HG03196 (cell line): Measurements from ENCODE around the gene TRERF1.

Experiments
- ATAC-seq: cut with Tn5 transposase; IDR thresholded peaks from one replicate; pipeline ENCODE4 v1.9.1; 2021; ENCODE audit not compliant: unreplicated experiment

The TRERF1 gene

DNA sequence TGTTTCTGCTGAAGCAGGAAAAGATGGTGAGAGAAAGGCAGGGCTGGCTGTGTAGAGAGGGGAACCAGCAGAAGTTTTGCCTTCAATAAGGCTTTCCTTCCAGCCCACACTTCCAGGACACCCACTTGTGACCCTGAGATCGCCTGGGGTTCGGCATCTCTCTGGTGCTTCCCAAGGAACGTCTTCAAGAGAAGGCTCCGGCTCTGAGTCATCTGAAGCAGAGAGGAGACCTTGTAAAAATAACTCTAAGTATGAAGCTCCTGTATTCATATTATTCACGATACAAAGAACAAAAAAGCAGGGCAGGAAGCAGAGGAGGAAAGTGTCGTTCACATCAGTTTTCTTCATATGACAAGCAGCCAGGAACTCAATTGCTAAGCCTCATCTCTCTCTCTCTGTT, 138.7 kb downstream of the TRERF1 start:
- ATAC-seq: no peak

- no peak for ATAC-seq
Measured at GRCh38 chr6:42307141-42307470, 144.6 kb downstream of the TRERF1 start.

DNA sequence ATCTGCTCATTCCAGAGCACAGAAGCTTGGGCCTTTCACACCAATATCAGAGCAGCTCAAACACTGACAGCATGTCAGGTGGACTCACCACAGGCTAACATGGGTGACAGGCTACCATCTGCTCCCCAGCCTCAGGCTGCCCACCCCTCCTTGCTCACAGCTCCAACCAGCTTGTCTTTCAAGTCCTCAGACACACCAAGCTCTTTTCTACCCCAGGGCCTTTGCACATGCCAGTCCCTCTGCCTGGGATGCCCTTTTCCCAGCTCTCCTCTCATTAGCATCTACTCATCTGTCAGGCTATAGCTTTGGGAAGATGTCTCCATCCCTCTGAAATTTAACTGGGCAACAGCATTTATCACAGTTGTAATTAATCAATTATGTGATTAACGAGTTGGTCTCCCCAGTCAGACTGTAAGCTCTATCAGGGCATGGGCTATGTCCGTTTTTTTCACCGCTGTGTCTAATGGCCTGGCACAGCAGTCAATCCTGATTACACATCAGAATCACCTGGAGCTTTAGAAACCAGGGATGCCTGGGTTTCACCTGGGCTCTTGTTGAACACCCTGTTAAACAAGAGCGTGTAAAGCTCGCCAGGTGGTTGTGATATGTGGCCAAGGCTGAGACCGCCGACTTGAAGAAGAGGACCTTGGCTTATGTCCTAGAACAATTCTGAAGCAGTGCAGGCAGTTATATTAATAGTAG, 145.1 kb downstream of the TRERF1 start:
- no peak for ATAC-seq

- no peak for ATAC-seq
Measured at GRCh38 chr6:42304053-42304712, 147.5 kb downstream of the TRERF1 start.

DNA sequence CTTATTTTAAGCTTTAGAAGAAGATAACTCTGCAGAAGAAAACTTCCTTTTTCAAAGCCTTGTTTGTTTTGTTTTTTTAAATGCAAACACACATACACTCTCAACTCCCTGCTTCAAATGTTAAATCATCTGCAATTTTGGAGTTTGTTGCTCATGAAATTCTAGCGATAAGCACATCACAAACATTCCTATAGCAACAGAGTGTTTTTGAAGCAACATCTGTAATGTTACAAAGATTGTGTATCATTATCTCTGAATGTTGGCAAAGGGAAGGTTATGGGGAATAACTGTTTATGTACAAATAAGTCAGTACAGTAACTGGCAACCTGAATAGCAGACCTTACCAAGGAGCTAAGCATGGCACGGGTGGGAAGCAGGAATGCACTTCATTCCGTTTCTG, 149.3 kb downstream of the TRERF1 start:
- no peak for ATAC-seq

DNA sequence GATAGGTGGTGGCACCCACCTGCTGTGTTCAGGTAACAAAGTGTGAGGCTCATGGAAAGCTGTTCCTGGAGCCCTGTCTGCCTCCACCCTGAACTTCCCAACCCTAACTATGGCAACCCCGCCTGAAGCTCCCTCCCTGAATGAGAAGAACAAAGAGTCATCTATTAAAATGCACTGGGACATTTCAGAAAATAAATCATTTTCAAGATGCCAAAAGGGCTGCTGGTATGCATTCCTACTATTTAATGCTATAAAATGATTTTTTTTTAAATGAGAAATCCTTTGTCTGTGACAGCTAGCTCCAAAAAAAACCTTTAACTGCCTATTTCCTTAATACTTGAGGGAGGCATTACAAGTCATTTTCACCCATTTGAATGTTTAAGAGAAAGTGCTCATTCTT, 149.7 kb downstream of the TRERF1 start:
- ATAC-seq: no peak

GRCh38 chr6:42300701-42301100, 151.0 kb downstream of the TRERF1 start:
- ATAC-seq: no peak

GRCh38 chr6:42300185-42300584, 151.5 kb downstream of the TRERF1 start:
- no peak for ATAC-seq

DNA sequence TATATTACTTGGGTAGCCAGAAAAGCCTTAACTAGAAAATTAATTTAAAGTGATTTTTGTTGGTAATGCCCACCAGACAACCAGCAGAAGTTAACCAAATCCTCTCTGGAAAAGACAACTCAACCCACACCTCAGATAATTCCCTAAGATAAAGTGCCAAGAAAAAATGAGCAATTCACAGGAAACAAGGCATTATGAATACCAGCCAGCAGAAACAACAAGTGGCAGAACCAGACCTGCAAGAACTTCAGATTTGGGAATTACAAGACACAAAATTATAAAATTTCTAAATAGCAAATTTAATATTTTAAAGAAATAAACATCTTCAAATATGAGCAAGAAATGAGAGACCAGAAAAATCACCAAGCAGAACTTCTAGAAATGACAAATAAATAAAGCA, 154.1 kb downstream of the TRERF1 start:
- no peak for ATAC-seq

GRCh38 chr6:42296614-42297013, 155.1 kb downstream of the TRERF1 start:
- ATAC-seq: no peak

DNA sequence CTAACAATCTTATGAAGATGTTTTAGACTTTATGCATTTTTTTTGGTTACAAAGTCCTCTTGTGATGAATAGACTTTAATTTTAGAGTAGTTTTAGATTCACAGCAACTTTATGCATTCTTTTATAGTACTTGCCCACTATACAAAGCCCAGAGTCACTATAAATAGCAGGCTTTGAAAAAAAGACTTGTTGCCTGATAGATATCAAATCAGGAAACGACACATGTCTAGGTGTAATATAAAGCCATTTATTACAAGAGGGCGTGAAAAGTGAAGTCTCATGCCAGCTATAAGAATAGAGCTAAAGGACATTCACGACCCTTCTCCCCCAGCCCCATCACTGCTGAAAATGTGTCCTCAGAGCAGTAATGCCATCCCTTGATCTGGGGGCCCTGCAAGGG, 156.0 kb downstream of the TRERF1 start:
- ATAC-seq: no peak

DNA sequence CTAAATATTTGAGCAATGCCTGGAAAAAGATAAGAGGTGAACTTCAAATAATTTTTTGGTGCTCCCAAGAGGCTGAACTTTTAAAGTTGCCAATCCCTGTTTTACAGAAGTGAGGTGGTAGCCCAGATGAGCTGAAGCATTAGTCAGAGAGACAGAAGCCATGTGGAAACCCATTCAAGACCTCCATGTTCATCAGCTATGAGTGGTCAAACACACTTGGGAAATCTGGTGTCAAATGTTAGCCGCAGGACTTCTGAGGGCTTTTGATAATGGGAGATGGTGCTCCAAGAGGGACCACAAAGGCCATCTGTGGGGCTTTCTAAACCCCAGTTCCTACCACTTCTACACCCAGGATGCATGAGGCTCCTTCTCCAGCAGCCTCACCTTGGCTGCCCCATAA, 156.5 kb downstream of the TRERF1 start:
- no peak for ATAC-seq

DNA sequence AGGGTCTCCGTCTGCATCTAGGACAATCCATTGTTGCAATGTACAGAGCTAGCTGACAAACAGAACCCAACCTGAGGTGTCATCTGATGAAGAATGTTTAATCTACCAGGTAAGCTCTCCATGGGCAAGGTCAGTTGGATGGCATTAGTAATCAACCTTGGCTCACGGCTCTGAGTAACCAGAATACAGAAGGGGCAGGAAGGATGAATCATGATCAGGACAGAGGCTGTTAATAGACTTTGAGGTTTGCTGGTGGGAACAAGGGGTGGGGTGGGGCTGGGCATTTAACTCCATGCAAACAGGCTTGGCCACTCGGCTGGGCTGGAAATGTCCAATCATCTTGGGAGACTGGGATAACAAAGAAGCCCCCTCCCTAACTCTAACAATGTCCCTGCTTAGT, 157.0 kb downstream of the TRERF1 start:
- ATAC-seq: no peak

DNA sequence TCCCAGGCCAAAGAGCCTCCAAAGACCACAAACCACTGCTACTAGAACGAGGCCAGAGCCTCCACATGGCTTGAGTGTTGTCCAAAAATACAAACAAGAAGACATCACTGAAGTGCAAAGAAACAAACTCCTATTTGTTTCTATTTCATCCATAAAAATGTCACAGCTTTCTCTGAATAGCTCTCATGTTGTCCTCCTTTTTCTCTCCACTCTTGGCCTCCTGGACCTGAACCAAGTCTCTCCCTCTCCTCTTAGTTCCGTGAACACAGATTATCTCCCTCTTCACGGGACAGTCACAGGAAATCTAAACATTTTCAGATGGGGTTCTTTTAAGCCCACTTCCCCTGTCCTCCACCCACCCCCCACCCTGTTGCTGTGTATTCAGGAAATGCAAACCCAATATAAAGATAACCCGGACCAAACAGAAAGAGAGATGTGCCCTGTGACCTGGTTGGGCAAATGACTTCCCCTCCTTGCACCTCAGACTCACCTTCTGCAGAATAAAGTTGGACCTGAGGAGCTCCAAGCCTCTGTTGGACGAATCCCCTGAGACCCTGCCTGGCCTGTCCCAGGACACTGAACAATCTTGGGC, 158.2 kb downstream of the TRERF1 start:
- no peak for ATAC-seq

GRCh38 chr6:42292004-42292740, 159.6 kb downstream of the TRERF1 start:
- ATAC-seq: no peak

- no peak for ATAC-seq
Measured at GRCh38 chr6:42287756-42288155, 164.0 kb downstream of the TRERF1 start.

GRCh38 chr6:42281570-42281969, 170.2 kb downstream of the TRERF1 start:
- ATAC-seq: no peak

- ATAC-seq: no peak
Measured at GRCh38 chr6:42280966-42281533, 170.7 kb downstream of the TRERF1 start.

GRCh38 chr6:42279966-42280629, 171.6 kb downstream of the TRERF1 start:
- no peak for ATAC-seq

DNA sequence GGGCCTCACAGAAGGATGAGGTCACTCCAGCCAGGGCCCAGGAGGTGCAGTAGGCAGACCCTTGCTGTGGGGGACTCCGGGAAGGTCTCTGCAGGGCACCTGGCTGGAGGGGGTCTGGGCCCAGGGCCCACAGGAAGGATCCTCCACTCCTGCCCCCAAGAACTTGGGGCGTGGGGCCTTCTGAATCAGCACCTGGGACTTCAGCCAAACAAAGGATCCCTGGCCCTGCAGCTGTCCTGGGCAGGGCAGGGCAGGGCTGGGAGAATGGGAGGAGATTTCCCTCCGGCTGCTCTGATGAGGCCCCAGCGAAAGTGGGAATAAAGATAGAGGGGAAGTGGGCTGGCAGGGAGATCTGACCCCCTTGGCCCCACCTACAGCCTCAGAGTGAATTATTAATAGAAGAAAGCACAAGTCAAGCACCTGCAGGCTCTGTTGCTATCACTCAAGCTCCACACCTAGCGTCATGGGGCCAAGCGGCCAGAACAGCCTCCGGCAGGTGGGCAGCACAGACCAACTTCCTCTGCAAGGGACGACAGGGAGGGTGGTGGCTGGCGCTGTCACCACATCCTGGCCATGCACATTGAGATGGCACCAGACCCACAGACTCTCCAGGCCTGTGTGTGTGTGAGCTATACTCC, 172.5 kb downstream of the TRERF1 start:
- ATAC-seq: no peak
